ENCODE measurements around the gene TRIM7.
"Not testable (repeated sequence)": the region's sequence is repeated elsewhere in the genome, so short reads cannot be mapped to it uniquely, and the experiment has no call there.

The TRIM7 gene

GRCh38 chr5:181188700-181189362 lies 16.2 kb downstream of the TRIM7 start:
- ATAC-seq (replicated peaks): peak; percentile 14 to 17
- Mint-ChIP-seq H3K4me3 (peak overlapping the region; percentile 90 to 95), H3K27me3 (peaks cover 15% of the 10 kb centered on the region in 2 donors), H3K4me1 (peaks cover 53 to 79% of the 10 kb centered on the region in 2 donors), H3K36me3 (peaks cover 30 to 48% of the 10 kb centered on the region in 2 donors), H3K27ac (peak overlapping the region; percentile 100), H3K9me3 (peaks cover 0 to 4% of the 10 kb centered on the region in 2 donors)
- peak; percentile 74 for DNase-seq

GRCh38 chr5:181187500-181188213 lies 17.3 kb downstream of the TRIM7 start:
- H3K9me3 Mint-ChIP-seq: peaks cover 0 to 4% of the 10 kb centered on the region in 2 donors
- H3K27me3 Mint-ChIP-seq: peaks cover 15% of the 10 kb centered on the region in 2 donors
- peak overlapping the region; percentile 90 to 95 for H3K4me3 Mint-ChIP-seq
- DNase-seq (peak; percentile 53), ATAC-seq (replicated peaks) (no peak)
- H3K27ac Mint-ChIP-seq: peak overlapping the region; percentile 100
- peaks cover 32 to 51% of the 10 kb centered on the region in 2 donors for H3K36me3 Mint-ChIP-seq
- peaks cover 50 to 73% of the 10 kb centered on the region in 2 donors for H3K4me1 Mint-ChIP-seq

- ATAC-seq (replicated peaks) (no peak), DNase-seq (no peak)
- Mint-ChIP-seq H3K27me3 (peaks cover 15% of the 10 kb centered on the region in 2 donors), H3K36me3 (peaks cover 30 to 49% of the 10 kb centered on the region in 2 donors), H3K4me3 (peak overlapping the region; percentile 52 to 90), H3K4me1 (peaks cover 52 to 73% of the 10 kb centered on the region in 2 donors), H3K9me3 (peaks cover 0 to 4% of the 10 kb centered on the region in 2 donors), H3K27ac (peak overlapping the region; percentile 100)
These were observed 18.0 kb downstream of the TRIM7 start for GRCh38 chr5:181186986-181187499.

GRCh38 chr5:181186022-181186421 lies 19.0 kb downstream of the TRIM7 start:
- Mint-ChIP-seq H3K9me3 (peaks cover 0 to 3% of the 10 kb centered on the region in 2 donors), H3K27me3 (peaks cover 9% of the 10 kb centered on the region in 2 donors), H3K4me1 (peaks cover 45 to 68% of the 10 kb centered on the region in 2 donors), H3K36me3 (peaks cover 23 to 40% of the 10 kb centered on the region in 2 donors), H3K4me3 (no peak overlapping the region), H3K27ac (peak overlapping the region; percentile 80)
- no peak for DNase-seq
- ATAC-seq (replicated peaks): no peak

- Mint-ChIP-seq H3K9me3 (peaks cover 0 to 3% of the 10 kb centered on the region in 2 donors), H3K27ac (no peak overlapping the region), H3K36me3 (peaks cover 23 to 39% of the 10 kb centered on the region in 2 donors), H3K27me3 (peaks cover 9% of the 10 kb centered on the region in 2 donors), H3K4me3 (peak overlapping the region in 1 of 2 donors; percentile 17), H3K4me1 (peaks cover 46 to 68% of the 10 kb centered on the region in 2 donors)
- no peak for DNase-seq
- no peak for ATAC-seq (replicated peaks)
These were observed 19.4 kb downstream of the TRIM7 start for GRCh38 chr5:181185560-181185959.

- ATAC-seq (replicated peaks): no peak
- peak overlapping the region; percentile 85 to 93 for H3K4me3 Mint-ChIP-seq
- peak overlapping the region; percentile 95 for H3K27ac Mint-ChIP-seq
- peaks cover 20 to 34% of the 10 kb centered on the region in 2 donors for H3K36me3 Mint-ChIP-seq
- no peak for DNase-seq
- H3K27me3 Mint-ChIP-seq: peaks cover 9% of the 10 kb centered on the region in 2 donors
- peaks cover 41 to 66% of the 10 kb centered on the region in 2 donors for H3K4me1 Mint-ChIP-seq
- H3K9me3 Mint-ChIP-seq: peaks cover 0 to 3% of the 10 kb centered on the region in 2 donors
These were observed 20.2 kb downstream of the TRIM7 start for GRCh38 chr5:181184845-181185216.

GRCh38 chr5:181182651-181183050 lies 22.3 kb downstream of the TRIM7 start:
- H3K27me3 Mint-ChIP-seq: peaks cover 0 to 3% of the 10 kb centered on the region in 2 donors
- H3K9me3 Mint-ChIP-seq: peaks cover 0 to 1% of the 10 kb centered on the region in 2 donors
- peak overlapping the region; percentile 59 to 83 for H3K4me3 Mint-ChIP-seq
- peak overlapping the region; percentile 93 for H3K27ac Mint-ChIP-seq
- peaks cover 26 to 47% of the 10 kb centered on the region in 2 donors for H3K4me1 Mint-ChIP-seq
- H3K36me3 Mint-ChIP-seq: peaks cover 6 to 19% of the 10 kb centered on the region in 2 donors
- DNase-seq (no peak), ATAC-seq (replicated peaks) (no peak)

GRCh38 chr5:181181650-181182565 lies 23.1 kb downstream of the TRIM7 start:
- Mint-ChIP-seq H3K36me3 (peaks cover 6 to 13% of the 10 kb centered on the region in 2 donors), H3K27me3 (peaks cover 3% of the 10 kb centered on the region in 2 donors), H3K9me3 (peaks cover 0 to 1% of the 10 kb centered on the region in 2 donors), H3K27ac (peak overlapping the region; percentile 87), H3K4me1 (peaks cover 25 to 42% of the 10 kb centered on the region in 2 donors), H3K4me3 (peak overlapping the region in 1 of 2 donors; percentile 68)
- DNase-seq (peak; percentile 59), ATAC-seq (replicated peaks) (peak; percentile 75 to 82)

GRCh38 chr5:181177559-181177958 lies 27.4 kb downstream of the TRIM7 start:
- not testable (repeated sequence) for H3K27ac Mint-ChIP-seq; H3K36me3 Mint-ChIP-seq; H3K9me3 Mint-ChIP-seq; ATAC-seq (replicated peaks); H3K4me3 Mint-ChIP-seq; DNase-seq
- Mint-ChIP-seq H3K27me3 (peaks cover 10 to 14% of the 10 kb centered on the region in 2 donors), H3K4me1 (peaks cover 20 to 29% of the 10 kb centered on the region in 2 donors)

- Mint-ChIP-seq H3K4me1 (peaks cover 13 to 21% of the 10 kb centered on the region in 2 donors), H3K27ac (no peak overlapping the region), H3K36me3 (peaks cover 1 to 8% of the 10 kb centered on the region in 2 donors), H3K4me3 (no peak overlapping the region), H3K27me3 (peaks cover 10 to 14% of the 10 kb centered on the region in 2 donors), H3K9me3 (no peaks in the 10 kb centered on the region)
- ATAC-seq (replicated peaks): no peak
- DNase-seq: no peak
These were observed 28.6 kb downstream of the TRIM7 start for GRCh38 chr5:181176254-181176952.

GRCh38 chr5:181173420-181174342 lies 31.3 kb downstream of the TRIM7 start:
- peaks cover 19 to 33% of the 10 kb centered on the region in 2 donors for H3K4me1 Mint-ChIP-seq
- H3K27me3 Mint-ChIP-seq: peaks cover 31 to 37% of the 10 kb centered on the region in 2 donors
- peak overlapping the region; percentile 96 for H3K27ac Mint-ChIP-seq
- H3K9me3 Mint-ChIP-seq: peaks cover 0 to 5% of the 10 kb centered on the region in 2 donors
- ATAC-seq (replicated peaks) (peak; percentile 81 to 89), DNase-seq (peak; percentile 61)
- H3K4me3 Mint-ChIP-seq: peak overlapping the region; percentile 82 to 88
- H3K36me3 Mint-ChIP-seq: peaks cover 8 to 10% of the 10 kb centered on the region in 2 donors

GRCh38 chr5:181173027-181173419 lies 32.0 kb downstream of the TRIM7 start:
- DNase-seq: no peak
- Mint-ChIP-seq H3K27ac (peak overlapping the region; percentile 96), H3K9me3 (peaks cover 0 to 5% of the 10 kb centered on the region in 2 donors), H3K4me3 (peak overlapping the region; percentile 82 to 88), H3K27me3 (peaks cover 33 to 44% of the 10 kb centered on the region in 2 donors), H3K36me3 (peaks cover 8 to 10% of the 10 kb centered on the region in 2 donors), H3K4me1 (peaks cover 20 to 38% of the 10 kb centered on the region in 2 donors)
- ATAC-seq (replicated peaks): peak; percentile 57 to 64
